GM12878 (cell line): Measurements from ENCODE around the gene TMUB2. TPM values are rescaled to one million over a fixed set of nuclear protein-coding genes. Genes with fewer than 3 reads are reported as not detected.

ENCODE experiments used
- ATAC-seq: fragments of 200-7000 bp; cut with Tn5 transposase; 3 replicates; pipeline ENCODE4 v1.9.1; 2020; ENCODE audit warnings: mild to moderate bottlenecking, moderate library complexity
- BruUV-seq: library from RNA; stranded (reverse); fragments of 400-500 nt; replicated peaks from 2 replicates; lab custom pipeline; 2021; lab: Mats Ljungman, UMichigan
- CTCF ChIA-PET: fragments of 300-600 bp; sonication (Branson Sonifier 250); formaldehyde crosslinking; extraction: SDS; loops from one replicate; lab custom pipeline; 2021; ENCODE audit warnings: inconsistent platforms; lab: Yijun Ruan, JAX
- POLR2A ChIA-PET: fragments of 350-600 bp; formaldehyde crosslinking; extraction: SDS; loops from one replicate; lab custom pipeline; 2021; ENCODE audit warnings: inconsistent platforms; lab: Charles Lee
- RAD21 ChIA-PET: fragments of 300-600 bp; sonication (Branson Sonifier 250); formaldehyde crosslinking; loops from one replicate; lab custom pipeline; 2023; ENCODE audit warnings: antibody characterized with exemption; ENCODE audit not compliant: unreplicated experiment; lab: Charles Lee
- SMC1A ChIA-PET: fragments of 300-600 bp; sonication (Branson Sonifier 250); formaldehyde crosslinking; loops from one replicate; lab custom pipeline; 2023; ENCODE audit not compliant: unreplicated experiment, uncharacterized antibody; lab: Charles Lee
- DNase-seq: peaks from one replicate; pipeline ENCODE4 v3.0.0-alpha.2; 2011; ENCODE audit warnings: low read depth, low spot score
- FAIRE-seq: peaks from 3 replicates; lab custom pipeline; 2011; peaks lifted over from hg19 to GRCh38; lab: Jason Lieb, UNC
- H2AFZ ChIP-seq: 2 replicates; pipeline ENCODE4 v1.6.0; 2011; ENCODE audit warnings: low read depth, low read length, control low read depth; ENCODE audit not compliant: control insufficient read depth
- H3K27ac ChIP-seq: 2 replicates; pipeline ENCODE4 v1.5.1; 2011; ENCODE audit warnings: control low read depth; ENCODE audit not compliant: control insufficient read depth, insufficient read depth
- H3K27me3 ChIP-seq, 2 experiments: replicated peaks in 1 of 2; 2 replicates each; pipeline versions ENCODE4 v1.6.0 to v1.6.1; 2011; ENCODE audit warnings: low read length in 1 of 2; ENCODE audit not compliant: control insufficient read depth in 2 of 2, insufficient read depth in 2 of 2
- H3K36me3 ChIP-seq, 2 experiments: 2 replicates each; pipeline ENCODE4 v1.5.1; 2011; ENCODE audit warnings: low read length in 1 of 2; ENCODE audit not compliant: control insufficient read depth in 2 of 2, insufficient read depth in 2 of 2
- H3K4me1 ChIP-seq: 2 replicates; pipeline ENCODE4 v1.6.1; 2011; ENCODE audit warnings: mild to moderate bottlenecking, low read length, moderate library complexity, mixed read lengths; ENCODE audit not compliant: control insufficient read depth, insufficient read depth
- H3K4me2 ChIP-seq: 2 replicates; pipeline ENCODE4 v1.6.0; 2011; ENCODE audit warnings: control low read depth; ENCODE audit not compliant: control insufficient read depth, insufficient read depth
- H3K4me3 ChIP-seq: fragments of 200-600 bp; sonication (generic); 2 replicates; pipeline ENCODE4 v1.5.1; 2016
- H3K79me2 ChIP-seq: 2 replicates; pipeline ENCODE4 v1.6.0; 2011; ENCODE audit warnings: low read length; ENCODE audit not compliant: control insufficient read depth, insufficient read depth
- H3K9ac ChIP-seq: 2 replicates; pipeline ENCODE4 v1.8.0; 2011; ENCODE audit warnings: low read length, control low read depth, mixed read lengths; ENCODE audit not compliant: control insufficient read depth, insufficient read depth
- H3K9me3 ChIP-seq: replicated peaks from 3 replicates; pipeline ENCODE4 v1.5.1; 2011; ENCODE audit warnings: mild to moderate bottlenecking, low read length; ENCODE audit not compliant: control insufficient read depth, insufficient read depth
- H4K20me1 ChIP-seq: 2 replicates; pipeline ENCODE4 v1.6.0; 2011; ENCODE audit not compliant: control insufficient read depth, insufficient read depth
- BCL3 ChIP-seq: IDR thresholded peaks from 2 replicates; pipeline ENCODE4 v1.6.1; 2011; ENCODE audit warnings: borderline replicate concordance, low read depth, mild to moderate bottlenecking, moderate library complexity, low read length; ENCODE audit not compliant: insufficient read depth, poor library complexity, severe bottlenecking
- BRCA1 ChIP-seq: IDR thresholded peaks from 2 replicates; pipeline ENCODE4 v1.6.1; 2011; ENCODE audit warnings: low read depth, low read length, improper control_type of control experiment
- CHD4 ChIP-seq: fragments of 200-600 bp; sonication (generic); IDR thresholded peaks from 2 replicates; pipeline ENCODE4 v1.6.1; 2016; ENCODE audit warnings: mild to moderate bottlenecking
- CREB1 ChIP-seq: IDR thresholded peaks from 2 replicates; pipeline ENCODE4 v1.6.1; 2012; ENCODE audit warnings: low read depth, mild to moderate bottlenecking, inconsistent platforms
- CUX1 ChIP-seq: IDR thresholded peaks from 2 replicates; pipeline ENCODE4 v1.6.1; 2012; ENCODE audit warnings: improper control_type of control experiment, low read depth, low read length; ENCODE audit not compliant: insufficient replicate concordance
- IRF4 ChIP-seq: IDR thresholded peaks from 2 replicates; pipeline ENCODE4 v1.6.1; 2011; ENCODE audit warnings: low read depth, low read length
- SIX5 ChIP-seq: IDR thresholded peaks from 2 replicates; pipeline ENCODE4 v1.6.1; 2011; ENCODE audit warnings: mild to moderate bottlenecking, low read depth, low read length, moderate library complexity; ENCODE audit not compliant: severe bottlenecking
- TARDBP ChIP-seq: IDR thresholded peaks from 2 replicates; pipeline ENCODE4 v1.6.1; 2016; ENCODE audit warnings: borderline replicate concordance
- TCF7 ChIP-seq: IDR thresholded peaks from 2 replicates; pipeline ENCODE4 v1.6.1; 2014; ENCODE audit warnings: antibody characterized with exemption, borderline replicate concordance
- ZBTB40 ChIP-seq: fragments of 450-650 bp; IDR thresholded peaks from 2 replicates; pipeline ENCODE4 v1.6.1; 2016; ENCODE audit warnings: mild to moderate bottlenecking, moderate library complexity, borderline replicate concordance
- ZNF24 ChIP-seq: fragments of 450-650 bp; IDR thresholded peaks from 2 replicates; pipeline ENCODE4 v1.6.1; 2017; ENCODE audit warnings: antibody characterized with exemption, mild to moderate bottlenecking
- WGBS: methylation state at CpG from one replicate; pipeline ENCODE4 v1.1.6; 2016; ENCODE audit warnings: low lambda C conversion rate; ENCODE audit not compliant: insufficient replicate concordance, insufficient coverage; ENCODE audit errors: missing lambda C conversion rate; 5-methylcytosine and 5-hydroxymethylcytosine counted together
- in situ Hi-C: fragments of 300-500 bp; cut with MboI; formaldehyde crosslinking; loops from 9 replicates; pipeline ENCODE4 v1.14.3; 2018; ENCODE audit warnings: mixed read lengths
- intact Hi-C: fragments of 100-400 bp; cut with micrococcal nuclease; formaldehyde crosslinking; loops from one replicate; pipeline ENCODE4 v1.14.2; 2022; ENCODE audit not compliant: unreplicated experiment
- polyA plus RNA-seq, 11 experiments: library from polyadenylated mRNA; depleted of rRNA in 4 of 11; unstranded in 6 of 11; stranded (reverse) in 5 of 11; fragments of >200 nt; fragmentation: Nextera tagmentation in 4 of 11; fragmentation: Illumina TruSeq in 1 of 11; extraction: Ambion mirVana in 4 of 11; extraction: Trizol in 1 of 11; gene quantifications; 1 replicate in 1 of 11; 2 replicates in 10 of 11; pipeline versions ENCODE4 v1.2.1 to v1.2.3, GENCODE V29; 2011 to 2016; ENCODE audit warnings: inconsistent platforms in 2 of 11, missing spikeins in 2 of 11, low read depth in 1 of 11
- total RNA-seq, 4 experiments: library from RNA; depleted of rRNA in 3 of 4; stranded (reverse); fragments of >200 nt in 3 of 4; fragmentation: Illumina TruSeq in 1 of 4; extraction: Trizol in 1 of 4; gene quantifications; 2 replicates each; pipeline versions ENCODE4 v1.2.1 to v1.2.3, GENCODE V29; 2013 to 2021

The TMUB2 gene
- total and polyA plus RNA-seq, 10 of the 15 experiments (the other 5 are each of a cell fraction or from before 2014, with no cell fraction given): 4.3 to 34.0 (median 20.0) TPM

- ATAC-seq: no peak
- intact Hi-C loops: no loop called here
- CTCF ChIA-PET: no interaction called here
- no peaks in the 10 kb centered on the region for H3K9me3 ChIP-seq
- peaks cover 34% of the 10 kb centered on the region for H3K79me2 ChIP-seq
- H3K27ac ChIP-seq: no peak overlapping the region
- H3K36me3 ChIP-seq: no peaks in the 10 kb centered on the region
- in situ Hi-C loops: loop anchor here (25.0 kb wide), 1 partner anchor 289 kb away; the partner anchor contains the start of gene GPATCH8
- H3K4me1 ChIP-seq: peaks cover 4% of the 10 kb centered on the region; the same call in 1 of the 2 replicates
- SMC1A ChIA-PET: no interaction called here
- H3K27me3 ChIP-seq: no peaks in the 10 kb centered on the region
- BruUV-seq: no TSS peak
- POLR2A ChIA-PET: no interaction called here
- no peak for TF ChIP-seq TARDBP
- no peak for TF ChIP-seq BRCA1
- TF ChIP-seq BCL3: no peak
- TF ChIP-seq ZBTB40: no peak
- TF ChIP-seq CREB1: no peak
- no peak for TF ChIP-seq CUX1
- no peak for TF ChIP-seq ZNF24
- TF ChIP-seq SIX5: no peak
- no peak for TF ChIP-seq CHD4
- TF ChIP-seq TCF7: no peak
- no peak for TF ChIP-seq IRF4
- DNase-seq: no peak
- no peak overlapping the region for H3K4me3 ChIP-seq
- RAD21 ChIA-PET: no interaction called here
- no peak overlapping the region for H2AFZ ChIP-seq
- H3K9ac ChIP-seq: no peak overlapping the region
- no peak overlapping the region for H3K4me2 ChIP-seq
- no peaks in the 10 kb centered on the region for H4K20me1 ChIP-seq
- 82% methylated on average over 7 of the region's 7 CpGs for WGBS
- no peak for FAIRE-seq
Measured at GRCh38 chr17:44223541-44224071, 36.8 kb downstream of the TMUB2 start.
